ENCODE data around the gene ITGA8. TPM values are rescaled to one million over a fixed set of nuclear protein-coding genes. Genes with fewer than 3 reads are reported as not detected.

Gene ITGA8
- total RNA-seq, 1 experiment from 2014 or later: not detected

DNA sequence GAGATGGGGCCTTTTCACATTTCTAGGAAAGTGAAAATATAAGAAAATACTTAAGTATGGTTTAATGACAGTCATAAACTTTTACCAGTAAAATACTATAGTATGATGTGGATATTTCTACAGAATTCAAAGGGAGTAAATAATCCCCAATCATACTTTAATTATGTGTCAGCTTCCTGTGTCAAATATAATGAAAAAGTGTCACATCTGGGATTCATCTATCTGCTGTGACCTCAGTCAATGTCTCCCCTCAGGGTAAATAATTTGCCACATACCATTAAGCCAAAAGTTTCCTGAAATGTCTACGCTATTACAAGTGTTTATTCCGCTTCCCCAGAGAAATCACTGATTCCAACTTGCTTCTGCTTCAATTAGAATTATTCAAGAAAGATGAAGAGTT is 110.5 kb downstream of the ITGA8 start:
- TF ChIP-seq, protein P1, sequence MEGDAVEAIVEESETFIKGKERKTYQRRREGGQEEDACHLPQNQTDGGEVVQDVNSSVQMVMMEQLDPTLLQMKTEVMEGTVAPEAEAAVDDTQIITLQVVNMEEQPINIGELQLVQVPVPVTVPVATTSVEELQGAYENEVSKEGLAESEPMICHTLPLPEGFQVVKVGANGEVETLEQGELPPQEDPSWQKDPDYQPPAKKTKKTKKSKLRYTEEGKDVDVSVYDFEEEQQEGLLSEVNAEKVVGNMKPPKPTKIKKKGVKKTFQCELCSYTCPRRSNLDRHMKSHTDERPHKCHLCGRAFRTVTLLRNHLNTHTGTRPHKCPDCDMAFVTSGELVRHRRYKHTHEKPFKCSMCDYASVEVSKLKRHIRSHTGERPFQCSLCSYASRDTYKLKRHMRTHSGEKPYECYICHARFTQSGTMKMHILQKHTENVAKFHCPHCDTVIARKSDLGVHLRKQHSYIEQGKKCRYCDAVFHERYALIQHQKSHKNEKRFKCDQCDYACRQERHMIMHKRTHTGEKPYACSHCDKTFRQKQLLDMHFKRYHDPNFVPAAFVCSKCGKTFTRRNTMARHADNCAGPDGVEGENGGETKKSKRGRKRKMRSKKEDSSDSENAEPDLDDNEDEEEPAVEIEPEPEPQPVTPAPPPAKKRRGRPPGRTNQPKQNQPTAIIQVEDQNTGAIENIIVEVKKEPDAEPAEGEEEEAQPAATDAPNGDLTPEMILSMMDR (IDR thresholded peaks at IDR 0.05; ENCODE audit: insufficient read depth in 1 of 2, low read depth in 1 of 2, low read length in 1 of 2, severe bottlenecking in 1 of 2, unreplicated experiment in 1 of 2): no peak
- ChIA-PET POLR2A (no interaction called here), CTCF (no interaction called here)
- peaks cover 15% of the 10 kb centered on the region for H3K27me3 Mint-ChIP-seq (ENCODE audit: insufficient read depth, unreplicated experiment)
- H3K9me3 Mint-ChIP-seq (ENCODE audit: unreplicated experiment): no peaks in the 10 kb centered on the region
- Histone ChIP-seq H3K4me3 (ENCODE audit: low read depth, low read length) (no peak overlapping the region), H3K4me1 (no peaks in the 10 kb centered on the region), H3K36me3 (ENCODE audit: control insufficient read depth, insufficient read depth, low read length) (no peaks in the 10 kb centered on the region), H3K27me3 (replicated peaks; ENCODE audit: control insufficient read depth, insufficient read depth, low read length) (no peaks in the 10 kb centered on the region; the same call in 1 of the 2 replicates), H3K9me3 (no peaks in the 10 kb centered on the region)
- H3K36me3 Mint-ChIP-seq (ENCODE audit: insufficient read depth, unreplicated experiment): no peaks in the 10 kb centered on the region
- BruUV-seq (replicated peaks): no TSS peak
- H3K27ac Mint-ChIP-seq (ENCODE audit: unreplicated experiment): no peak overlapping the region
- no peak for DNase-seq
- no peak overlapping the region for H3K4me3 Mint-ChIP-seq (ENCODE audit: unreplicated experiment)
- intact Hi-C loops (cut with micrococcal nuclease; ENCODE audit: unreplicated experiment): no loop called here
- H3K4me1 Mint-ChIP-seq (ENCODE audit: low read depth, unreplicated experiment): no peaks in the 10 kb centered on the region

DNA sequence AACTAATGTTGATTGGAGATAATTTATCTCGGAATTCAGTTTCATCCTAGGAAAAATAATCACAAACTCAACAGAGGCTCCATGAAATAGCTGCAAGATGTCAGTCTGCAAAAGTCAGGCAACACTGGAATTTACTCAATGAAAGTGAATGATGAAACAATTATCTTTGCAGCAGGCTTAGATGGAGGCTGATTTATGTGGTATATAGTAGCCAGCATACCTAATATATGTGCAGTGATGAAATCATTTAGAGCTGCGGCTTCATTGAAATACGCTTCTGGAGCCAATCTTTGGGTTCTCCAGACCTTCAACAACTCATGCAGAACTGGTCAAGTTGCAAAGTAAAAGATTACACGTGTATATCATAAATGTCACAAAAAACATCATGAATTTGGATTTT is 113.3 kb downstream of the ITGA8 start:
- TF ChIP-seq, protein P1 (IDR thresholded peaks at IDR 0.05; ENCODE audit: insufficient read depth in 1 of 2, low read depth in 1 of 2, low read length in 1 of 2, severe bottlenecking in 1 of 2, unreplicated experiment in 1 of 2): no peak
- H3K36me3 ChIP-seq (ENCODE audit: control insufficient read depth, insufficient read depth, low read length): no peaks in the 10 kb centered on the region
- CTCF ChIA-PET: no interaction called here
- H3K4me3 ChIP-seq (ENCODE audit: low read depth, low read length): no peak overlapping the region
- Mint-ChIP-seq H3K4me3 (ENCODE audit: unreplicated experiment) (no peak overlapping the region), H3K9me3 (ENCODE audit: unreplicated experiment) (no peaks in the 10 kb centered on the region), H3K4me1 (ENCODE audit: low read depth, unreplicated experiment) (no peaks in the 10 kb centered on the region), H3K27ac (ENCODE audit: unreplicated experiment) (no peak overlapping the region), H3K27me3 (ENCODE audit: insufficient read depth, unreplicated experiment) (peaks cover 18% of the 10 kb centered on the region), H3K36me3 (ENCODE audit: insufficient read depth, unreplicated experiment) (no peaks in the 10 kb centered on the region)
- H3K9me3 ChIP-seq: no peaks in the 10 kb centered on the region
- no peaks in the 10 kb centered on the region for H3K4me1 ChIP-seq
- intact Hi-C loops (cut with micrococcal nuclease; ENCODE audit: unreplicated experiment): no loop called here
- no peak for DNase-seq
- no TSS peak for BruUV-seq (replicated peaks)
- H3K27me3 ChIP-seq (replicated peaks; ENCODE audit: control insufficient read depth, insufficient read depth, low read length): no peaks in the 10 kb centered on the region; the same call in none of the 2 replicates
- POLR2A ChIA-PET: no interaction called here

DNA sequence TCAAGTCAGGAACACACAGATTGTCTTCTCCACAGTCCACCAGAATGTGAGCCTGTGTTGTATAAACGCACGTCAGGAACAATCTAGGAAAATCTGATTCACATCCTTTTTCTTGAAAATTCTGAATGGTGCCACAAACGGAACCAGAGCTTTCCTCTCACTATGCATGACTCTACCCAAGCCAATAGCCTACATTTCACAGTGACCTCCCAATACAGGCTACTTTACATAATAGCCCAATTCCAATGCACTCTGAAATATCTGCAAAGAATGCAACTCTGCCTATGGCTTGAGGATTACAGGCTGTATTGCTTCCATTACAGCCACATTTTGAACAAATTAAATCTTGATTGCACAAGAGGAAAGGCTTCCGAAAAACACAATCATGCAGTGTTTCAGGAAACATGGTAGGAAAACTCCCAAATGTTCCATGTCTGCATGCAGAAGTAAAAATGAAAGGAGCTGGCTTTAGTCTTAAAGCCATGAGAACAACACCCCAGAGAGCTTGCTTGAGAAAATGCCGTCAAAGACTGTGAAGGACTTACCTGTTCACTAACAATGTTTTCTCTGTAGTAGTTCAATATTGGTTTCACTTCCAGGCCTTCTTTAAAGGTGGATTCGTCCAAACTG is 113.9 kb downstream of the ITGA8 start:
- H3K36me3 Mint-ChIP-seq (ENCODE audit: insufficient read depth, unreplicated experiment): no peaks in the 10 kb centered on the region
- H3K27me3 Mint-ChIP-seq (ENCODE audit: insufficient read depth, unreplicated experiment): peaks cover 22% of the 10 kb centered on the region
- Histone ChIP-seq H3K36me3 (ENCODE audit: control insufficient read depth, insufficient read depth, low read length) (no peaks in the 10 kb centered on the region), H3K4me3 (ENCODE audit: low read depth, low read length) (no peak overlapping the region), H3K4me1 (no peaks in the 10 kb centered on the region), H3K27me3 (replicated peaks; ENCODE audit: control insufficient read depth, insufficient read depth, low read length) (no peaks in the 10 kb centered on the region; the same call in none of the 2 replicates), H3K9me3 (no peaks in the 10 kb centered on the region)
- intact Hi-C loops (cut with micrococcal nuclease; ENCODE audit: unreplicated experiment): no loop called here
- no peak overlapping the region for H3K4me3 Mint-ChIP-seq (ENCODE audit: unreplicated experiment)
- CTCF ChIA-PET: no interaction called here
- TF ChIP-seq, protein P1 (IDR thresholded peaks at IDR 0.05; ENCODE audit: insufficient read depth in 1 of 2, low read depth in 1 of 2, low read length in 1 of 2, severe bottlenecking in 1 of 2, unreplicated experiment in 1 of 2): no peak
- no TSS peak for BruUV-seq (replicated peaks)
- POLR2A ChIA-PET: no interaction called here
- no peaks in the 10 kb centered on the region for H3K4me1 Mint-ChIP-seq (ENCODE audit: low read depth, unreplicated experiment)
- no peak for DNase-seq
- H3K27ac Mint-ChIP-seq (ENCODE audit: unreplicated experiment): no peak overlapping the region
- no peaks in the 10 kb centered on the region for H3K9me3 Mint-ChIP-seq (ENCODE audit: unreplicated experiment)
